SK-N-MC (cell line): ENCODE measurements around the gene SERGEF.

Experiments used
- EZH2 ChIP-seq: fragments of 200-600 bp; sonication (generic); IDR thresholded peaks from one replicate; pipeline ENCODE4 v1.6.1; 2017; ENCODE audit warnings: antibody characterized with exemption
- POLR2AphosphoS5 ChIP-seq: IDR thresholded peaks from 2 replicates; pipeline ENCODE4 v1.6.1; 2012; ENCODE audit warnings: mild to moderate bottlenecking, low read depth, low read length, borderline replicate concordance

DNA sequence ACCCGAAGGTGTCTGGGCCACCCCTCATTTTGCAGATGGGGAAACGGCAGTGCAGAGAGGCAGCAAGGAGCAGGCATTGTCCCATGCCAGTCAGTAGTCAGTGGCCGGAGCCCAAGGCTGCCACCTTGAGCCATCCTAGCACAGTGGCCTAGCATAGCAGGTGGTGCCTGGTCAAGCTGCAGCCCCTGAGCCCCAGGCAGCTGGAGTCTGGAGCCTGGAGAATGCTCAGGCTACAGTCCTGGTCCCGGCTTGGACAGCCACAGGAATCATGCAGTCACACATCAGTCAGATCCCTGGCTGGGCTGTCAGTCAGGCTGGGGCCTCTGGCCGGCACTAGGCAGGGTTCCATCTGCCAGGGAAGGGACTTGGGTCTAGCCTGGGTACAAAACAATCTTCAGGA, 259.7 kb downstream of the SERGEF start:
- no peak for TF ChIP-seq EZH2
- no peak for TF ChIP-seq POLR2AphosphoS5
